Measurements from ENCODE around the gene DDR1. TPM values are rescaled to one million over a fixed set of nuclear protein-coding genes. Genes with fewer than 3 reads are reported as not detected.

DDR1 gene
- total RNA-seq, 1 experiment from 2014 or later = 258 TPM

DNA sequence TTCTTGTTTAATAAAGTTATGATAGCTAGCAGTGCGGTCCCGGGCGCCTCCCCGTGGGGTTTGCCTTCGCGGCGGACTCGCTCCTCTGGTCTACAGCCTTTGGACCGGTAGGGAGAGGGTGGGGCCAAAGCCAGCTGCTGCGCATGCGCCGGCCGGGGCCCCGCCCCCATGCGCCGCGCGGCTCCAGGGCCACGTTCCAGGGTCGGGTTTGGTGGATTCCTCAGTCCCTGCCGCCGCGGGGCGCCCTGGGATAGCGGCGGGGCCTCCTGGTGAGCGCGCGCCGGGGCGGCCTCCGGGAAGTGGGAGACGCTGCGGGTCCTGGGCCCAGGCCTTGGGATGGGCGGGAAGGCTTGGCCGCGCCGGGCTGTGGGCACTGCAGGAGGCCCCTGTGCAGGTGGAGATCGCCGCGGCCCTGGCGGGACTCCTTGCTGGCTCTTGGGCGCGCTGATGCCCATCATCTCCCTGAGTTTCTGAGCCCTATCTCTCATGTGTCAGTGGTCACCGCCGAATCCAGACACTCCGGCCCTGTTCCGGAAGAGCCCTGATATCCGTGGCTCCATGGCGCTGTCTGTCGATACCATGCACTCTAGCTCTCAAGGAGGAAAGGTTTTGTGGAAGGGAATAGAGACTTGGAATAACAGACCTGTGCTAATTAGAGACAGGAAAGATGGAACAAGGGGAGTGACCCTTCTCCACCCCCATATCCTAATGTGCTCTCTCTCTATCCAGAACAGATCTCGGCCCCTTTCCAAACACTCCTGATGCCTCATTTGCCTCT, 29.9 kb downstream of the DDR1 start, which contains the start of gene VARS2:
TSS of gene VARS2 (plus strand) at position 163 of the 778 bp plus-strand sequence. CDS start at position 762, 599 bp downstream.
- peak within 1 kb of the TSS; percentile 82 to 93 for H3K4me3 Mint-ChIP-seq
- no peaks in the 10 kb centered on the region for H3K9me3 Mint-ChIP-seq
- peaks cover 38 to 75% (median 75%) of the 10 kb centered on the region in 3 experiments for H3K36me3 Mint-ChIP-seq (ENCODE audit: insufficient read depth in 1 of 3, low read depth in 3 of 3)
- Histone ChIP-seq H2BK120ac (ENCODE audit: low read depth, low read length, poor library complexity, severe bottlenecking) (no peak within 1 kb of the TSS), H3K79me2 (ENCODE audit: insufficient read depth, low read length) (no peaks in the 10 kb centered on the region), H3K9ac (ENCODE audit: extremely low read depth, insufficient read length, low read length) (peak within 1 kb of the TSS; percentile 28), H2AK5ac (ENCODE audit: insufficient read length, low read length) (no peak within 1 kb of the TSS), H3K23me2 (ENCODE audit: insufficient read length, low read depth, low read length, poor library complexity, severe bottlenecking) (peaks cover 10% of the 10 kb centered on the region), H3K27ac (ENCODE audit: insufficient read length, low read depth, low read length) (no peak within 1 kb of the TSS), H2BK5ac (ENCODE audit: insufficient read length, low read length) (no peak within 1 kb of the TSS), H3K4ac (ENCODE audit: low read depth, low read length) (no peak within 1 kb of the TSS), H2BK20ac (ENCODE audit: low read depth, low read length, poor library complexity, severe bottlenecking) (no peak within 1 kb of the TSS), H3K79me1 (ENCODE audit: insufficient read depth, low read depth, low read length, poor library complexity, severe bottlenecking) (no peaks in the 10 kb centered on the region), H4K8ac (replicated peaks; ENCODE audit: insufficient read length, low read depth, low read length) (no peak within 1 kb of the TSS), H3K4me2 (ENCODE audit: insufficient read depth, insufficient read length, low read length) (peak within 1 kb of the TSS; percentile 78), H3K9me3 (ENCODE audit: control insufficient read depth, low read depth, low read length) (no peaks in the 10 kb centered on the region), H3K27me3 (ENCODE audit: insufficient read depth, low read length) (no peaks in the 10 kb centered on the region), H3K23ac (ENCODE audit: insufficient read length, low read depth, low read length) (no peak within 1 kb of the TSS), H3T11ph (ENCODE audit: low read length) (no peak within 1 kb of the TSS), H2BK12ac (ENCODE audit: insufficient read length, low read depth, low read length) (no peak within 1 kb of the TSS), H3K18ac (ENCODE audit: insufficient read length, low read depth, low read length) (no peak within 1 kb of the TSS), H3K4me1 (ENCODE audit: insufficient read depth, low read length) (no peaks in the 10 kb centered on the region), H2AFZ (ENCODE audit: low read length) (no peak within 1 kb of the TSS), H3K56ac (ENCODE audit: insufficient read length, low read depth, low read length) (no peak within 1 kb of the TSS), H3K14ac (ENCODE audit: insufficient read depth, low read length) (peak within 1 kb of the TSS; percentile 42; the same call in 1 of the 2 replicates), H4K20me1 (ENCODE audit: control insufficient read depth, insufficient read depth, insufficient read length) (no peaks in the 10 kb centered on the region), H4K5ac (ENCODE audit: insufficient read length, low read depth, low read length) (no peak within 1 kb of the TSS), H2BK15ac (ENCODE audit: low read depth, low read length) (no peak within 1 kb of the TSS), H4K91ac (ENCODE audit: insufficient read length, low read depth, low read length) (no peak within 1 kb of the TSS)
- TF ChIP-seq, protein P1, sequence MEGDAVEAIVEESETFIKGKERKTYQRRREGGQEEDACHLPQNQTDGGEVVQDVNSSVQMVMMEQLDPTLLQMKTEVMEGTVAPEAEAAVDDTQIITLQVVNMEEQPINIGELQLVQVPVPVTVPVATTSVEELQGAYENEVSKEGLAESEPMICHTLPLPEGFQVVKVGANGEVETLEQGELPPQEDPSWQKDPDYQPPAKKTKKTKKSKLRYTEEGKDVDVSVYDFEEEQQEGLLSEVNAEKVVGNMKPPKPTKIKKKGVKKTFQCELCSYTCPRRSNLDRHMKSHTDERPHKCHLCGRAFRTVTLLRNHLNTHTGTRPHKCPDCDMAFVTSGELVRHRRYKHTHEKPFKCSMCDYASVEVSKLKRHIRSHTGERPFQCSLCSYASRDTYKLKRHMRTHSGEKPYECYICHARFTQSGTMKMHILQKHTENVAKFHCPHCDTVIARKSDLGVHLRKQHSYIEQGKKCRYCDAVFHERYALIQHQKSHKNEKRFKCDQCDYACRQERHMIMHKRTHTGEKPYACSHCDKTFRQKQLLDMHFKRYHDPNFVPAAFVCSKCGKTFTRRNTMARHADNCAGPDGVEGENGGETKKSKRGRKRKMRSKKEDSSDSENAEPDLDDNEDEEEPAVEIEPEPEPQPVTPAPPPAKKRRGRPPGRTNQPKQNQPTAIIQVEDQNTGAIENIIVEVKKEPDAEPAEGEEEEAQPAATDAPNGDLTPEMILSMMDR (conservative IDR thresholded peaks at IDR 0.05) = no peak
- no CpG with 5 or more reads among the region's 52 CpGs for WGBS (ENCODE audit: extremely low coverage, insufficient read length, low lambda C conversion rate)
- DNase-seq = peak; percentile 89
- H3K4me1 Mint-ChIP-seq = peaks cover 22 to 26% of the 10 kb centered on the region in 2 experiments
- H3K27ac Mint-ChIP-seq = peak within 1 kb of the TSS; percentile 26 to 89 (median 53); a peak in 6 of 7 replicates
- H3K27me3 Mint-ChIP-seq (ENCODE audit: low read depth) = no peaks in the 10 kb centered on the region; the same call in none of the 2 replicates

Measured in H9 (cell line).